ENCODE data around the gene CAPN15.
"Not testable (repeated sequence)": the region's sequence is repeated elsewhere in the genome, so short reads cannot be mapped to it uniquely, and the experiment has no call there.

Gene CAPN15

GRCh38 chr16:527015-527903 lies at the start of gene CAPN15:
TSS of gene CAPN15 (plus strand) at chr16:527712. CDS start at chr16:546839, 19,127 bp downstream.
- DNase-seq (ENCODE audit: low read depth): peak; percentile 59
- no peak for TF ChIP-seq CTCF (conservative IDR thresholded peaks at IDR 0.05; ENCODE audit: low read depth, low read length)

GRCh38 chr16:478287-478686 lies 49.2 kb upstream of the CAPN15 start:
- not testable (repeated sequence) for H3K4me3 ChIP-seq (ENCODE audit: low read length); DNase-seq (ENCODE audit: low read depth)

More at GRCh38 chr16:527015-527903, at the start of gene CAPN15:
- H3K4me3 ChIP-seq (ENCODE audit: low read length): peak within 1 kb of the TSS; percentile 68

- H3K4me3 ChIP-seq (ENCODE audit: low read length): no peak overlapping the region
- TF ChIP-seq CTCF (conservative IDR thresholded peaks at IDR 0.05; ENCODE audit: low read depth, low read length): no peak
- DNase-seq (ENCODE audit: low read depth): no peak
These were observed 44.9 kb upstream of the CAPN15 start for GRCh38 chr16:482468-483185.

GRCh38 chr16:483341-484075 lies 44.0 kb upstream of the CAPN15 start:
- no peak for TF ChIP-seq CTCF (conservative IDR thresholded peaks at IDR 0.05; ENCODE audit: low read depth, low read length)
- H3K4me3 ChIP-seq (ENCODE audit: low read length): no peak overlapping the region
- DNase-seq (ENCODE audit: low read depth): peak; percentile 53

GRCh38 chr16:489606-490005 lies 37.9 kb upstream of the CAPN15 start:
- TF ChIP-seq CTCF (conservative IDR thresholded peaks at IDR 0.05; ENCODE audit: low read depth, low read length): no peak
- no peak overlapping the region for H3K4me3 ChIP-seq (ENCODE audit: low read length)
- DNase-seq (ENCODE audit: low read depth): no peak

- no peak for TF ChIP-seq CTCF (conservative IDR thresholded peaks at IDR 0.05; ENCODE audit: low read depth, low read length)
- DNase-seq (ENCODE audit: low read depth): no peak
- no peak overlapping the region for H3K4me3 ChIP-seq (ENCODE audit: low read length)
These were observed 36.7 kb upstream of the CAPN15 start for GRCh38 chr16:490768-491167.

Data from retinal pigment epithelial cell (primary cell).